ENCODE measurements around the gene ME1.

ME1 gene

GRCh38 chr6:83182114-83182513 lies 248.7 kb downstream of the ME1 start:
- Mint-ChIP-seq H3K36me3 (peaks cover 99% of the 10 kb centered on the region), H3K27ac (no peak overlapping the region), H3K4me3 (no peak overlapping the region), H3K9me3 (no peaks in the 10 kb centered on the region), H3K4me1 (peaks cover 4% of the 10 kb centered on the region)
- DNase-seq (ENCODE audit: low spot score in 2 of 2) (no peak), ATAC-seq (no peak)

- no peaks in the 10 kb centered on the region for H3K4me1 Mint-ChIP-seq
- DNase-seq (ENCODE audit: low spot score in 2 of 2) (no peak), ATAC-seq (no peak)
- no peak overlapping the region for H3K4me3 Mint-ChIP-seq
- no peaks in the 10 kb centered on the region for H3K9me3 Mint-ChIP-seq
- no peak overlapping the region for H3K27ac Mint-ChIP-seq
- H3K36me3 Mint-ChIP-seq, result peaks cover 99% of the 10 kb centered on the region
These were observed 250.4 kb downstream of the ME1 start for GRCh38 chr6:83180426-83180950.

- no peak for DNase-seq (ENCODE audit: low spot score in 2 of 2)
- peaks cover 99% of the 10 kb centered on the region for H3K36me3 Mint-ChIP-seq
- ATAC-seq, result no peak
- H3K27ac Mint-ChIP-seq, result peak overlapping the region; percentile 1
- no peaks in the 10 kb centered on the region for H3K9me3 Mint-ChIP-seq
- no peaks in the 10 kb centered on the region for H3K4me1 Mint-ChIP-seq
- H3K4me3 Mint-ChIP-seq, result no peak overlapping the region
These were observed 254.6 kb downstream of the ME1 start for GRCh38 chr6:83176246-83176645.

- peaks cover 96% of the 10 kb centered on the region for H3K36me3 Mint-ChIP-seq
- peak overlapping the region; percentile 52 for H3K27ac Mint-ChIP-seq
These were observed 261.3 kb downstream of the ME1 start for GRCh38 chr6:83169511-83169910.

GRCh38 chr6:83169106-83169505 lies 261.7 kb downstream of the ME1 start:
- ATAC-seq, result no peak
- H3K4me1 Mint-ChIP-seq, result no peaks in the 10 kb centered on the region
- peaks cover 96% of the 10 kb centered on the region for H3K36me3 Mint-ChIP-seq
- DNase-seq (ENCODE audit: low spot score in 2 of 2), result no peak
- no peaks in the 10 kb centered on the region for H3K9me3 Mint-ChIP-seq
- H3K27ac Mint-ChIP-seq, result peak overlapping the region; percentile 52
- no peak overlapping the region for H3K4me3 Mint-ChIP-seq

More at GRCh38 chr6:83169511-83169910, 261.3 kb downstream of the ME1 start:
- ATAC-seq, result no peak
- H3K4me3 Mint-ChIP-seq, result no peak overlapping the region
- no peak for DNase-seq (ENCODE audit: low spot score in 2 of 2)
- H3K4me1 Mint-ChIP-seq, result no peaks in the 10 kb centered on the region
- H3K9me3 Mint-ChIP-seq, result no peaks in the 10 kb centered on the region

- H3K4me3 Mint-ChIP-seq, result no peak overlapping the region
These were observed 262.3 kb downstream of the ME1 start for GRCh38 chr6:83168556-83168955.

GRCh38 chr6:83167726-83168278 lies 263.0 kb downstream of the ME1 start:
- Mint-ChIP-seq H3K36me3 (peaks cover 94% of the 10 kb centered on the region), H3K4me1 (no peaks in the 10 kb centered on the region), H3K4me3 (no peak overlapping the region), H3K9me3 (no peaks in the 10 kb centered on the region), H3K27ac (no peak overlapping the region)
- no peak for DNase-seq (ENCODE audit: low spot score in 2 of 2)
- ATAC-seq, result no peak

More at GRCh38 chr6:83168556-83168955, 262.3 kb downstream of the ME1 start:
- Mint-ChIP-seq H3K4me1 (no peaks in the 10 kb centered on the region), H3K36me3 (peaks cover 94% of the 10 kb centered on the region), H3K27ac (no peak overlapping the region), H3K9me3 (no peaks in the 10 kb centered on the region)
- ATAC-seq, result no peak
- DNase-seq (ENCODE audit: low spot score in 2 of 2), result no peak

Measured in stimulated activated effector memory CD8-positive, alpha-beta T cell treated with anti-CD3 and anti-CD28 coated beads, Interleukin-12 subunit alpha, Interleukin-12 subunit beta, amount 100 ng/mL, for 72 hours (primary cell).